Heart right ventricle (tissue), 16 donors: ENCODE results near the gene ATRN. TPM values are rescaled to one million over a fixed set of nuclear protein-coding genes. Genes with fewer than 3 reads are reported as not detected.
"Not testable (repeated sequence)": the region's sequence is repeated elsewhere in the genome, so short reads cannot be mapped to it uniquely, and the experiment has no call there.

Experiments used
- ATAC-seq, 8 donors: fragments of 200-7000 bp; cut with Tn5 transposase; one replicate each; pipeline ENCODE4 v1.9.1; 2020; ENCODE audit warnings: mild to moderate bottlenecking in 8 of 8, moderate library complexity in 8 of 8, moderate number of reproducible peaks in 1 of 8
- DNase-seq, 2 donors: peaks; one replicate each; pipeline ENCODE4 v3.0.0-alpha.2; 2020
- H3K27ac ChIP-seq, 10 donors: fragments of 200-600 bp; sonication (generic) in 2 of 10; one replicate each; pipeline versions ENCODE4 v1.5.0 to v1.8.0; 2020 to 2022; ENCODE audit warnings: mild to moderate bottlenecking in 3 of 10
- H3K27me3 ChIP-seq, 7 donors: fragments of 200-600 bp; one replicate each; pipeline ENCODE4 v1.8.0; 2021 to 2022; ENCODE audit warnings: mild to moderate bottlenecking in 2 of 7
- H3K36me3 ChIP-seq, 9 donors: fragments of 200-600 bp; sonication (generic) in 1 of 9; one replicate each; pipeline versions ENCODE4 v1.5.0 to v1.8.0; 2020 to 2022; ENCODE audit warnings: mild to moderate bottlenecking in 2 of 9
- H3K4me1 ChIP-seq, 9 donors: fragments of 200-600 bp; sonication (generic) in 1 of 9; one replicate each; pipeline versions ENCODE4 v1.5.0 to v1.8.0; 2020 to 2022; ENCODE audit warnings: mild to moderate bottlenecking in 4 of 9
- H3K4me3 ChIP-seq, 10 donors: fragments of 200-600 bp; sonication (generic) in 2 of 10; one replicate each; pipeline versions ENCODE4 v1.5.0 to v1.8.0; 2020 to 2022; ENCODE audit warnings: mild to moderate bottlenecking in 7 of 10, moderate library complexity in 2 of 10
- H3K9me3 ChIP-seq, 11 donors: fragments of 200-600 bp in 10 of 11; sonication (generic) in 2 of 11; one replicate each; pipeline versions ENCODE4 v1.5.0 to v1.8.0; 2013 to 2022; ENCODE audit warnings: mild to moderate bottlenecking in 2 of 11, control low read depth in 1 of 11, moderate library complexity in 1 of 11
- CTCF ChIP-seq, 9 donors: fragments of 200-600 bp; sonication (generic) in 2 of 9; IDR thresholded peaks; one replicate each; pipeline versions ENCODE4 v1.5.0 to v1.8.0; 2021 to 2022; ENCODE audit warnings: antibody characterized with exemption in 9 of 9, mild to moderate bottlenecking in 5 of 9, moderate library complexity in 1 of 9
- WGBS, 2 donors: extraction: QIAGEN DNeasy Blood & Tissue Kit; methylation state at CpG; one replicate each; pipeline ENCODE4 v1.1.7; 2013; ENCODE audit warnings: inconsistent platforms in 1 of 2; 5-methylcytosine and 5-hydroxymethylcytosine counted together
- intact Hi-C, 10 donors: fragments of 100-400 bp; cut with DNase I; formaldehyde crosslinking; loops; one replicate each; pipeline versions ENCODE4 v1.11.1 to v1.14.2; 2022
- polyA plus RNA-seq, 2 donors: library from polyadenylated mRNA; stranded (reverse); fragments of 200-250 nt; gene quantifications; one replicate each; pipeline ENCODE4 v1.2.3, GENCODE V29; 2013
- total RNA-seq, 10 donors: library from RNA; stranded (reverse); fragmentation: NEBNext Ultra II Directional in 3 of 10; extraction: Animal tissue kit (Norgen Biotek cat#: 25700) in 3 of 10; gene quantifications; one replicate each; pipeline versions ENCODE4 v1.2.1 to v1.2.4, GENCODE V29; 2021 to 2023
- donor health status: Arrhythmogenic right ventricular cardiomyopathy.
- donor health status: ischemic (EF 13 %, LVEDD 7.1; RV severe dilation, severe dysfunction).
- donor health status: healthy with polysubstance abuse.
- donor health status: DM: no; HTN: yes; CAD: no.
- donor health status: DM: no; HTN: no; CAD: no.
- donor health status: ischemic (EF 25% LVEDD 6.9; RV normal size, moderate dysfunction).
- donor health status: ischemic (EF 25% LVEDD 5.7; RV mildly dilated, moderate dysfunction).
- donor health status: healthy.
- donor health status: DM: yes; HTN: yes; CAD: no.
- donor health status: Ischemic cardiomyopathy.
- donor health status: ischemic (EF 35%, LVEDD 5.7; RV mildly dilated, moderate dysfunction).
- donor health status: nonischemic (EF 11% LVEDD 7.7; RV severe dilation, severe dysfunction).
- donor health status: DM: yes; HTN: yes; CAD: no.
- donor health status: PGD.
- donor health status: ischemic (EF 29% LVEDD 5.4; RV normal size, mild dysfunction).
- donor health status: nonischemic (EF 23%, LVEDD 6.1; RV moderate dilation, normal function).

The ATRN gene
- total and polyA plus RNA-seq, 12 donors: 4.6 to 44.0 (median 37.8) TPM

DNA sequence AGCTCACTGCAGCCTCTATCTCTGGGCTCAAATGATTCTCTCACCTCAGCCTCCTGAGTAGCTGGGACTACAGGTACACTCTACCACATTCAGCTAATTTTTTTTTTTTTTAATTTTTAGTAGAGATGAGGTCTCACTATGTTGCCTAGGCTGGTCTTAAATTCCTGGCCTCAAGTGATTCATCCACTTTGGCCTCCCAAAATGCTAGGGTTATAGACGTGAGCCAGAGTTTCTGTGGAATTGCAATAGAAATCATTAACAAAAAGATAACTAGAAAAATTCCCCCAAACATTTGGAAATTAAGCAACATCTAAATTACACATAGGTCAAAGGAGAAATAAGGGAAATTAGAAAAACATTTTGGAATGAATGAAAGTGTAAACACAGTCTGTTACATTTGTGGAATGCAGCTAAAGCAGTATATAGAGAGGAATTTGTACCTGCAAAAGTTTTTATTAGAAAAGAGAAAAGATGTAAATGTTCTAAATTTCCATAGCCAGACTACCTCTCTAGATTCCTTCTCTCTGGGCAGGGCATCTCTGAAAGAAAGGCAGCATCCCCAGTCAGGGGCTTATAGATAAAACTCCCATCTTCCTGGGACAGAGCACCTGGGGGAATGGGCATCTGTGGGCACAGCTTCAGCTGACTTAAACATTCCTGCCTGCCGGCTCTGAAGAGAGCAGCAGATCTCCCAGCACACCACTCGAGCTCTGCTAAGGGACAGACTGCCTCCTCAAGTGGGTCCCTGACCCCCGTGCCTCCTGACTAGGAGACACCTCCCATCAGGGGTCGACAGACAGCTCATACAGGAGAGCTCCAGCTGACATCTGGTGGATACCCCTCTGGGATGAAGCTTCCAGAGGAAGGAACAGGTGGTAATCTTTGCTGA is 51.3 kb downstream of the ATRN start:
- intact Hi-C loops: no loop called here

DNA sequence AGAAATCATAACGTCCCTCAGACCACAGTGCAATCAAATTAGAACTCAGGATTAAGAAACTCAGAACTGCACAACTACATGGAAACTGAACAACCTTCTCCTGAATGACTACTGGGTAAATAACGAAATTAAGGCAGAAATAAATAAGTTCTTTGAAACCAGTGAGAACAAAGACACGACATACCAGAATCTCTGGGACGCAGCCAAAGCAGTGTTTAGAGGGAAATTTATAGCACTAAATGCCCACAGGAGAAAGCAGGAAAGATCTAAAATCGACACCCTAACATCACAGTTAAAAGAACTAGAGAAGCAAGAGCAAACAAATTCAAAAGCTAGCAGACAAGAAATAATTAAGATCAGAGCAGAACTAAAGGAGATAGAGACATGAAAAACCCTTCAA is 53.9 kb downstream of the ATRN start:
- H3K36me3 ChIP-seq, intact Hi-C loops, H3K4me3 ChIP-seq, H3K27ac ChIP-seq, H3K4me1 ChIP-seq, DNase-seq, H3K27me3 ChIP-seq, ATAC-seq: not testable (repeated sequence)
- WGBS, 2 donors: 97% methylated on average over 5 of the region's 5 CpGs
- peaks cover 0 to 15% (median 0%) of the 10 kb centered on the region in 11 donors for H3K9me3 ChIP-seq

More for the DNA sequence above, 51.3 kb downstream of the ATRN start:
- Histone ChIP-seq H3K27ac (no peak overlapping the region), H3K9me3 (peaks cover 0 to 15% (median 0%) of the 10 kb centered on the region in 11 donors), H3K4me3 (no peak overlapping the region), H3K36me3 (no peaks in the 10 kb centered on the region), H3K27me3 (no peaks in the 10 kb centered on the region), H3K4me1 (no peaks in the 10 kb centered on the region)
- no peak for TF ChIP-seq CTCF (IDR thresholded peaks at IDR 0.05)
- DNase-seq (no peak), ATAC-seq (no peak)
- 94 to 100% methylated on average over 5 of the region's 5 CpGs for WGBS, 2 donors

GRCh38 chr20:3532089-3532615 is 61.3 kb downstream of the ATRN start:
- intact Hi-C loops: no loop called here
- Histone ChIP-seq H3K9me3 (no peaks in the 10 kb centered on the region), H3K27ac (no peak overlapping the region), H3K4me3 (no peak overlapping the region), H3K4me1 (no peaks in the 10 kb centered on the region), H3K27me3 (no peaks in the 10 kb centered on the region), H3K36me3 (peaks cover 0 to 21% (median 0%) of the 10 kb centered on the region in 9 donors)
- WGBS, 2 donors: 92 to 93% methylated on average over 3 of the region's 3 CpGs
- no peak for TF ChIP-seq CTCF (IDR thresholded peaks at IDR 0.05)
- no peak for DNase-seq
- no peak for ATAC-seq

DNA sequence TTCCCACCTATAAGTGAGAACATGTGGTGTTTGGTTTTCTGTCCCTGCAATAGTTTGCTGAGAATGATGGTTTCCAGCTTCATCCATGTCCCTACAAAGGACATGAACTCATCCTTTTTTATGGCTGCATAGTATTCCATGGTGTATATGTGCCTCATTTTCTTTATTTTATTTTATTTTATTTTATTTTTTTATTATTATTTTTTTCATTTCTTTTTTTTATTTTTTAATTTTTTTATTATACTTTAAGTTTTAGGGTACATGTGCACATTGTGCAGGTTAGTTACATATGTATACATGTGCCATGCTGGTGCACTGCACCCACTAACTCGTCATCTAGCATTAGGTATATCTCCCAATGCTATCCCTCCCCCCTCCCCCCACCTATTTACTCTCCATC is 66.9 kb downstream of the ATRN start:
- H3K4me1 ChIP-seq: peaks cover 0 to 17% (median 5%) of the 10 kb centered on the region in 9 donors
- intact Hi-C loops: not testable (repeated sequence)
- WGBS, 2 donors: 91 to 100% methylated on average over 1 of the region's 1 CpG

DNA sequence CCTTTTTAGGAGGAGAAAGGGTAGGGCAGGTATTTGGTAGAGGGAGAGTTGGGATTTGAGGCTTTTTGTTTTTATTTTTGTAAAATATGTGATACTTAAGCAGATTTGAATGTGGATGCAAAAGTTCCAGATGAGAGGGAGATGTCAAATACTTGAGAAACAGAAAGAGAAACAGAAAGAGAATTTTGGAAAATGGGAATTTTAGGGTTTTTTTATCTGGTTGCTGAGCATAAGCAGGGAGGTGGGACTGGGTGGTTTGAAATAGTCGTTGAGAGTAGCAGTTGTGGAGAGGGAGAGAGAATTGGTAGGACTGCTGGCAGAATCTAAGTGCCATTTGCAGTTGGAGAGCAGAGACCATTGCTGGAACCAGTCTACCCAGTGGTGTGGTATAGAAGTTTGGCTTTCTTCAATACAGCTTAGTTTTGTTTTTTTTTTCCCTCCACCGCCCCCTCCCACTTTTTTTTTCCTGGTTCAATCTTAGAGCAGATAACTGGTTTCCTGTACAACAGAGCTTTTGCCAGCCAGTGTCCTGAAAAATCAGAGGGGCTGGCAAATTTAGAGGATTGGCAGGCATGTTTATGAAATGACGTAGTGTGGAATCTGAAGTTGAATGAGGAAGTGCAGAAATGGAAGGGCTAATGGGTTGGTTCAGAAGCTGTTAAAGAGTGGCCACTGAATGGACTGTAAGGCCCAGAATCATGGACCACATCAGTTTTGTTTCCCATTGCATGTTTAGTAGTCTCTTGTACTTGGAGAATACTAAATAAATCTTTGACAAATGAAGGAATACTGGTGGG is 68.7 kb downstream of the ATRN start:
- ATAC-seq (peak in 2 of 8 donors; percentile 37 to 44), DNase-seq (no peak)
- Histone ChIP-seq H3K27me3 (no peaks in the 10 kb centered on the region), H3K4me3 (no peak overlapping the region), H3K36me3 (peaks cover 0 to 37% (median 0%) of the 10 kb centered on the region in 9 donors), H3K9me3 (no peaks in the 10 kb centered on the region), H3K27ac (peak overlapping the region in 4 of 10 donors; percentile 35 to 64 (median 42)), H3K4me1 (peaks cover 0 to 17% (median 5%) of the 10 kb centered on the region in 9 donors)
- TF ChIP-seq CTCF (IDR thresholded peaks at IDR 0.05): no peak
- WGBS, 2 donors: 52 to 53% methylated on average over 3 of the region's 3 CpGs
- intact Hi-C loops: no loop called here

More for the DNA sequence above, 66.9 kb downstream of the ATRN start:
- H3K36me3 ChIP-seq: peaks cover 0 to 37% (median 0%) of the 10 kb centered on the region in 9 donors
- DNase-seq, H3K27me3 ChIP-seq, H3K27ac ChIP-seq, ATAC-seq, H3K4me3 ChIP-seq, H3K9me3 ChIP-seq: not testable (repeated sequence)
